Neuron (in vitro differentiated cells): ENCODE measurements around the gene PANK1.
A peak's percentile ranks its signal among the peaks of the same experiment; 100 is the strongest.

Source experiments
- H2AFZ ChIP-seq: one replicate; pipeline ENCODE4 v1.6.1; 2013; ENCODE audit warnings: low read depth, mild to moderate bottlenecking, inconsistent platforms, low read length, moderate library complexity
- H3K27me3 ChIP-seq: one replicate; pipeline ENCODE4 v1.6.1; 2013; ENCODE audit warnings: low read length; ENCODE audit not compliant: insufficient read depth
- H3K36me3 ChIP-seq: one replicate; pipeline ENCODE4 v1.6.1; 2013; ENCODE audit warnings: low read length; ENCODE audit not compliant: insufficient read depth
- H3K4me1 ChIP-seq: one replicate; pipeline ENCODE4 v1.6.1; 2013; ENCODE audit warnings: low read length; ENCODE audit not compliant: insufficient read depth
- H3K4me3 ChIP-seq: 2 replicates; pipeline ENCODE4 v1.5.1; 2013; ENCODE audit warnings: mild to moderate bottlenecking, low read length, moderate library complexity
- H3K9me3 ChIP-seq: one replicate; pipeline ENCODE4 v1.6.1; 2013; ENCODE audit warnings: low read length

Gene PANK1

GRCh38 chr10:89646889-89647657 is 2.0 kb upstream of the PANK1 start:
- Histone ChIP-seq H3K4me3 (no peak overlapping the region), H2AFZ (no peak overlapping the region), H3K27me3 (no peaks in the 10 kb centered on the region), H3K9me3 (peaks cover 2% of the 10 kb centered on the region), H3K36me3 (no peaks in the 10 kb centered on the region), H3K4me1 (peaks cover 11% of the 10 kb centered on the region)

- Histone ChIP-seq H3K36me3 (no peaks in the 10 kb centered on the region), H3K9me3 (peaks cover 2% of the 10 kb centered on the region), H2AFZ (peak overlapping the region; percentile 65), H3K4me3 (peak overlapping the region; percentile 69), H3K4me1 (peaks cover 14% of the 10 kb centered on the region), H3K27me3 (no peaks in the 10 kb centered on the region)
Observed at GRCh38 chr10:89645742-89646172, 715 bp upstream of the PANK1 start.

GRCh38 chr10:89644691-89644966 is 413 bp downstream of the PANK1 start:
- Histone ChIP-seq H2AFZ (peak overlapping the region; percentile 65), H3K9me3 (peaks cover 2% of the 10 kb centered on the region), H3K27me3 (no peaks in the 10 kb centered on the region), H3K36me3 (no peaks in the 10 kb centered on the region), H3K4me3 (peak overlapping the region; percentile 69), H3K4me1 (peaks cover 14% of the 10 kb centered on the region)

- H3K4me1 ChIP-seq = peaks cover 14% of the 10 kb centered on the region
- H3K27me3 ChIP-seq = no peaks in the 10 kb centered on the region
- H3K9me3 ChIP-seq = peaks cover under 1% of the 10 kb centered on the region
- peak overlapping the region; percentile 69 for H3K4me3 ChIP-seq
- no peaks in the 10 kb centered on the region for H3K36me3 ChIP-seq
- peak overlapping the region; percentile 65 for H2AFZ ChIP-seq
Observed at GRCh38 chr10:89643812-89644690, 991 bp downstream of the PANK1 start.

- no peaks in the 10 kb centered on the region for H3K27me3 ChIP-seq
- peak overlapping the region; percentile 65 for H2AFZ ChIP-seq
- peaks cover 14% of the 10 kb centered on the region for H3K4me1 ChIP-seq
- no peaks in the 10 kb centered on the region for H3K9me3 ChIP-seq
- H3K4me3 ChIP-seq = peak overlapping the region; percentile 69
- H3K36me3 ChIP-seq = no peaks in the 10 kb centered on the region
Observed at GRCh38 chr10:89643431-89643811, 1.6 kb downstream of the PANK1 start.

GRCh38 chr10:89642193-89642592 is 2.8 kb downstream of the PANK1 start:
- Histone ChIP-seq H3K4me1 (peaks cover 14% of the 10 kb centered on the region), H2AFZ (no peak overlapping the region), H3K9me3 (no peaks in the 10 kb centered on the region), H3K36me3 (peaks cover 5% of the 10 kb centered on the region), H3K4me3 (peak overlapping the region; percentile 69), H3K27me3 (no peaks in the 10 kb centered on the region)

GRCh38 chr10:89640241-89640640 is 4.8 kb downstream of the PANK1 start:
- Histone ChIP-seq H3K27me3 (no peaks in the 10 kb centered on the region), H3K4me1 (peaks cover 7% of the 10 kb centered on the region), H3K4me3 (no peak overlapping the region), H3K36me3 (peaks cover 5% of the 10 kb centered on the region), H3K9me3 (no peaks in the 10 kb centered on the region), H2AFZ (no peak overlapping the region)

GRCh38 chr10:89639326-89639725 is 5.7 kb downstream of the PANK1 start:
- H3K36me3 ChIP-seq = peaks cover 10% of the 10 kb centered on the region
- no peak overlapping the region for H2AFZ ChIP-seq
- no peak overlapping the region for H3K4me3 ChIP-seq
- H3K4me1 ChIP-seq = peaks cover 7% of the 10 kb centered on the region
- no peaks in the 10 kb centered on the region for H3K27me3 ChIP-seq
- H3K9me3 ChIP-seq = no peaks in the 10 kb centered on the region

GRCh38 chr10:89637113-89637512 is 7.9 kb downstream of the PANK1 start:
- peaks cover 23% of the 10 kb centered on the region for H3K36me3 ChIP-seq

GRCh38 chr10:89634637-89635036 is 10.4 kb downstream of the PANK1 start:
- Histone ChIP-seq H3K4me1 (no peaks in the 10 kb centered on the region), H2AFZ (no peak overlapping the region), H3K9me3 (peaks cover 2% of the 10 kb centered on the region), H3K4me3 (no peak overlapping the region), H3K27me3 (no peaks in the 10 kb centered on the region), H3K36me3 (peaks cover 23% of the 10 kb centered on the region)

More at GRCh38 chr10:89637113-89637512, 7.9 kb downstream of the PANK1 start:
- Histone ChIP-seq H3K4me3 (no peak overlapping the region), H3K9me3 (peaks cover 2% of the 10 kb centered on the region), H3K27me3 (no peaks in the 10 kb centered on the region), H3K4me1 (peaks cover 4% of the 10 kb centered on the region), H2AFZ (no peak overlapping the region)

GRCh38 chr10:89633484-89633883 is 11.6 kb downstream of the PANK1 start:
- H3K36me3 ChIP-seq = peaks cover 23% of the 10 kb centered on the region
- H3K4me1 ChIP-seq = no peaks in the 10 kb centered on the region
- peaks cover 2% of the 10 kb centered on the region for H3K9me3 ChIP-seq
- no peak overlapping the region for H2AFZ ChIP-seq
- H3K27me3 ChIP-seq = no peaks in the 10 kb centered on the region
- no peak overlapping the region for H3K4me3 ChIP-seq

GRCh38 chr10:89632824-89633223 is 12.2 kb downstream of the PANK1 start:
- Histone ChIP-seq H2AFZ (no peak overlapping the region), H3K36me3 (peaks cover 18% of the 10 kb centered on the region), H3K9me3 (peaks cover 2% of the 10 kb centered on the region), H3K27me3 (no peaks in the 10 kb centered on the region), H3K4me3 (no peak overlapping the region), H3K4me1 (no peaks in the 10 kb centered on the region)

GRCh38 chr10:89627830-89628229 is 17.2 kb downstream of the PANK1 start:
- no peak overlapping the region for H2AFZ ChIP-seq
- no peaks in the 10 kb centered on the region for H3K27me3 ChIP-seq
- H3K9me3 ChIP-seq = no peaks in the 10 kb centered on the region
- H3K4me3 ChIP-seq = no peak overlapping the region
- peaks cover 4% of the 10 kb centered on the region for H3K36me3 ChIP-seq
- H3K4me1 ChIP-seq = no peaks in the 10 kb centered on the region
